Measurements from ENCODE around the gene SLC8A3.

GRCh38 chr14:70084226-70084625 lies 104.5 kb downstream of the SLC8A3 start:
- TF ChIP-seq ELK1 (IDR thresholded peaks at IDR 0.05; ENCODE audit: low read depth, low read length) (no peak), CHD2 (IDR thresholded peaks at IDR 0.05; ENCODE audit: low read length, partially characterized antibody) (no peak), CBX8 (IDR thresholded peaks at IDR 0.05) (no peak), PBX3 (IDR thresholded peaks at IDR 0.05) (no peak), REST (IDR thresholded peaks at IDR 0.05) (no peak), BHLHE40 (IDR thresholded peaks at IDR 0.05; ENCODE audit: low read depth, low read length) (no peak), POLR2A (IDR thresholded peaks at IDR 0.05; ENCODE audit: low read length) (no peak)
